Activated CD8-positive, alpha-beta memory T cell treated with anti-CD3 and anti-CD28 coated beads, Interleukin-2, amount 10 ng/mL, durations not matched to agents 7 days and 5 days (primary cell): Measurements from ENCODE around the gene HSD17B2. TPM values are rescaled to one million over a fixed set of nuclear protein-coding genes. Genes with fewer than 3 reads are reported as not detected.
"Not testable (repeated sequence)": the region's sequence is repeated elsewhere in the genome, so short reads cannot be mapped to it uniquely, and the experiment has no call there.

Source experiments
- ATAC-seq: fragments of 150-1000 bp; cut with Tn5 transposase; one replicate; pipeline ENCODE4 v1.10.0; 2021; ENCODE audit warnings: moderate library complexity
- CTCF ChIA-PET: fragments of 350-600 bp; sonication (Branson Sonifier 250); formaldehyde crosslinking; loops from one replicate; lab custom pipeline; 2021; ENCODE audit warnings: antibody characterized with exemption; lab: Charles Lee
- DNase-seq: peaks from one replicate; pipeline ENCODE4 v3.0.0-alpha.2; 2020
- H3K27ac Mint-ChIP-seq: one replicate; pipeline ENCODE4 v1.8.0; 2021; ENCODE audit warnings: mild to moderate bottlenecking, mixed read lengths
- H3K27me3 Mint-ChIP-seq: one replicate; pipeline ENCODE4 v1.8.0; 2021; ENCODE audit warnings: mixed read lengths
- H3K36me3 Mint-ChIP-seq: one replicate; pipeline ENCODE4 v1.8.0; 2021; ENCODE audit warnings: mild to moderate bottlenecking, mixed read lengths
- H3K4me1 Mint-ChIP-seq: one replicate; pipeline ENCODE4 v1.8.0; 2021; ENCODE audit warnings: mixed read lengths
- H3K4me3 Mint-ChIP-seq: one replicate; pipeline ENCODE4 v1.8.0; 2021; ENCODE audit warnings: mild to moderate bottlenecking, moderate library complexity, mixed read lengths
- H3K9me3 Mint-ChIP-seq: one replicate; pipeline ENCODE4 v1.8.0; 2022; ENCODE audit warnings: low read depth, mixed read lengths
- total RNA-seq, 2 experiments: library from RNA; stranded (reverse); gene quantifications; one replicate each; pipeline ENCODE4 v1.2.3, GENCODE V29; 2021

Gene HSD17B2
- total RNA-seq, 2 experiments from 2014 or later: not detected

DNA sequence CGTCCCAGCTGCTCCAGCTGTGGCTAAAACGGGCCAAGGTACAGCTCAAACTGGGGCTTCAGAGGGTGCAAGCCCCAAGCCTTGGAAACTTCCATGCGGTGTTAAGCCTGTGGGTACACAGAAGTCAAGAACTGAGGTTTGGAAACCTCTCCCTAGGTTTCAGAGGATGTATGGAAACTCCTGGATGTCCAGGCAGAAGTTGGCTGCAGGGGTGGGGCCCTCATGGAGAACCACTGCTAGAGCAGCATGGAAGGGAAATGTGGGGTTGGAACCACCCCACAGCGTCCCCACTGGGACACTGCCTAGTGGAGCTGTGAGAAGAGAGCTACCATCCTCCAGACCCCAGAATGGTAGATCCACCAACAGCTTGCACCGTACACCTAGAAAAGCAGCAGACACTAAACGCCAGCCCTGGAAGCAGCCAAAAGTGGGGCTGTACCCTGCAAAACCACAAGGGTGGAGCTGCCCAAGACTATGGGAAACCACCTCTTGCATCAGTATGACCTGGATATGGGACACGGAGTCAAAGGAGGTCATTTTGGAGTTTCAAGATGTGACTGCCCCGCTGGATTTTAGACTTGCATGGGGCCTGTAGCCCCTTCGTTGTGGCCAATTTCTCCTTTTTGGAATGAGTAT lies 26.0 kb upstream of the HSD17B2 start:
- peaks cover 4% of the 10 kb centered on the region for H3K27me3 Mint-ChIP-seq

DNA sequence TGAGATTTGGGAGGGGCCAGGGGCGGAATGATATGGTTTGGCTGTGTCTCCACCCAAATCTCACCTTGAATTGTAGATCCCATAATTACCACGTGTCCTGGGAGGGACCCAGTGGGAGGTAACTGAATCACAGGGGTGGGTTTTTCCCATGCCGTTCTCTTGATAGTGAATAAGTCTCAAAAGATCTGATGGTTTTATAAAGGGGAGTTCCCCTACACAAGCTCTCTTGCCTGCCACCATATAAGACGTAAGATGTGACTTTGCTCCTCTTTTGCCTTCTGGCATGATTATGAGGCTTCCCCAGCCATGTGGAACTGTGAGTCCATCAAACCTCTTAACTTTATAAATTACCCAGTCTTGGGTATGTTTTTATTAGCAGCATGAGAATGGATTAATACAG lies 25.3 kb upstream of the HSD17B2 start:
- peaks cover 34% of the 10 kb centered on the region for H3K36me3 Mint-ChIP-seq
- H3K4me3 Mint-ChIP-seq, CTCF ChIA-PET, H3K27me3 Mint-ChIP-seq, DNase-seq, H3K27ac Mint-ChIP-seq, ATAC-seq: not testable (repeated sequence)
- H3K9me3 Mint-ChIP-seq: peaks cover 12% of the 10 kb centered on the region
- peaks cover 15% of the 10 kb centered on the region for H3K4me1 Mint-ChIP-seq

More for the DNA sequence above, 26.0 kb upstream of the HSD17B2 start:
- CTCF ChIA-PET: no interaction called here
- Mint-ChIP-seq H3K36me3 (peaks cover 38% of the 10 kb centered on the region), H3K4me1 (peaks cover 15% of the 10 kb centered on the region), H3K27ac (no peak overlapping the region), H3K9me3 (peaks cover 12% of the 10 kb centered on the region), H3K4me3 (no peak overlapping the region)
- no peak for DNase-seq
- ATAC-seq: no peak

DNA sequence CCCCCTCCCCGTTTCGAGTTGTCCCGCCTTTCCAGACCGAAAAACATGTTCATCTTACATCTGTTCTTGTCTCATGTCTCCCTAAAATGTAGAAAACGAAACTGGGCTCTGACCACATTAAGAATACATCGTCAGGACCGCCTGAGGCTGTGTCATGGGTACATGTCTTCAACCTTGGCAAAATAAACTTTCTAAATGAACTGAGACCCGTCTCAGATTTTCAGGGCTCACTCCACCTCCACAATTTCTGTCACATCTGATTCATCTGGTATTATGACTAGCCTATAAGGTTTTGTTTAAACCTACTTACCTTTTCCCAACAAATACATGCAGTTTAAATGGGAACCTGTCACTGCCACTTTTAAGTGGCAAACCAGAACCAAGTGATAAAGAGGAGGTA lies 24.4 kb upstream of the HSD17B2 start:
- no peak for ATAC-seq
- H3K27ac Mint-ChIP-seq: peak overlapping the region; percentile 68
- peaks cover 10% of the 10 kb centered on the region for H3K27me3 Mint-ChIP-seq
- peaks cover 34% of the 10 kb centered on the region for H3K36me3 Mint-ChIP-seq
- H3K4me1 Mint-ChIP-seq: peaks cover 15% of the 10 kb centered on the region
- CTCF ChIA-PET: interaction anchor here (1.0 to 1.6 kb wide), 2 partner anchors 14 to 159 kb away, joined by 3 to 5 read pairs; partner anchors contain the start of gene MPHOSPH6
- no peak for DNase-seq
- H3K4me3 Mint-ChIP-seq: peak overlapping the region; percentile 85
- peaks cover 12% of the 10 kb centered on the region for H3K9me3 Mint-ChIP-seq

DNA sequence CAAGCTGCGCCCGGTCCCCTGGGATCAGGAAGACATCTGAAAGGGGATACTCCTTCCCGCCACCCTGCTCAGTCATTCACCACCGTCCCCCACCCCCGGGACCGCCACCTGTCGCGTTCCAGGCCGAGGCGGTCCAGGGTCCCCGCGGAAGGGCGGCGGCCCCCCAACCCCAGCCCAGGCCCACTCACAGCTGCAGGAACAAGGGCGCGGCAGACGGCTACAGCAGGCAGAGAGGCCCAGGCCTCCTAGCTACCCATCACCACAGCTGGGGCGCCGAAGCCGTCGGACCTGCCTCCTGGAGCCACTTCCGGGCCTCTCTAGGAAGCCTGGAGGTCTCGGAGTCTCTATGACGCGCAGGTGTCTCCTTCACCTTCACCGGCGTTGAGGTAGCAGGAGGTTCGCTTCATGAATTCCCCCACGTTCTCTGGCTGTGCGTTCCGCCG lies 23.8 kb upstream of the HSD17B2 start, which contains the start of gene SDR42E1:
Gene SDR42E1 (minus strand): TSS at position 272 of the 443 bp plus-strand sequence. CDS start 10,612 bp downstream, outside the sequence.
- Mint-ChIP-seq H3K4me1 (peaks cover 15% of the 10 kb centered on the region), H3K9me3 (peaks cover 12% of the 10 kb centered on the region), H3K4me3 (peak within 1 kb of the TSS; percentile 85), H3K36me3 (peaks cover 33% of the 10 kb centered on the region), H3K27me3 (peaks cover 13% of the 10 kb centered on the region), H3K27ac (peak within 1 kb of the TSS; percentile 68)
- ATAC-seq (peak; percentile 92), DNase-seq (peak; percentile 78)
- CTCF ChIA-PET: interaction anchor here (1.0 to 1.6 kb wide), 2 partner anchors 14 to 159 kb away, joined by 3 to 5 read pairs; partner anchors contain the start of gene MPHOSPH6

DNA sequence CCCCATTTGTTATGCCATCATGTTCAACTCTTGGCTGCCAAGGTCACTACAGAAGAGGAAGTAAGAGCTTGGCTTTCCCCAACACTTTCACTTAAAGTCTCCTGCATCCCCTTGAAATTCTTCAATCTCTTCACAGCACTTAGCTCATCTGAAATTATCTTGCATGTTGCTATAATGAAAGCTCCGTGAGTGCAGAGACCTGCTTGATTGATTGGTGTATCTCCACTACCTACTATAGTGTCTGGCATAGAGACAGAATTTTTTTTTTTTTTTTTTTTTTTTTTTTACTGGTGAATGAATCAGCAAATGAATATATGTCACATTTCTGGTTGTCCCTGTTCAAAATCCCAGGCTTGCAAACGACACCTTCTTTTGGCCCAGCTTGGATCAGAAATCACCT lies 21.9 kb upstream of the HSD17B2 start:
- Mint-ChIP-seq H3K9me3 (peaks cover 9% of the 10 kb centered on the region), H3K36me3 (peaks cover 26% of the 10 kb centered on the region), H3K27me3 (peaks cover 20% of the 10 kb centered on the region), H3K27ac (no peak overlapping the region), H3K4me3 (no peak overlapping the region), H3K4me1 (peaks cover 15% of the 10 kb centered on the region)
- ATAC-seq (no peak), DNase-seq (no peak)
- CTCF ChIA-PET: no interaction called here

DNA sequence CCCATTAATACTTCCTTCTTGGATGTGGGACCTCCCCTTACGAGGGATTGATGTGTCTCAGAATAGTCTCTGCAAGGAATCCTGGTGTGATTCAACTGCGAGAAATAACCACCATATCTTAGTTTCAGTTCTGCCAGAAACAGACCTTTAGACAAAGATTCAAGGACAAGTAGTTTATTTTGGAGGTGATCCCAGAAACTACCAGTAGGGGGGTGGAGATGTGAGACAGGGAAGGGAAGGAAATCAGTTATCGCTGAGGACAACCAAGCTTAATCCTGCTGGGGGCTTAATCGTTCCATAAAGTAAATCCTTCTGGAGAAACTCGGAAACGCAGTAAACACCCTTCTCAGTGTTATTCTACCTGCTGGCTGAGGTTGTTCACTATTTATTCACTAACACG lies 18.8 kb upstream of the HSD17B2 start:
- ATAC-seq (no peak), DNase-seq (no peak)
- Mint-ChIP-seq H3K4me3 (no peak overlapping the region), H3K9me3 (no peaks in the 10 kb centered on the region), H3K27ac (no peak overlapping the region), H3K27me3 (peaks cover 36% of the 10 kb centered on the region), H3K36me3 (peaks cover 2% of the 10 kb centered on the region), H3K4me1 (peaks cover 5% of the 10 kb centered on the region)
- CTCF ChIA-PET: interaction anchor here (1.0 kb wide), 1 partner anchor 30 kb away, joined by 3 read pairs; no protein-coding TSS in a partner anchor

DNA sequence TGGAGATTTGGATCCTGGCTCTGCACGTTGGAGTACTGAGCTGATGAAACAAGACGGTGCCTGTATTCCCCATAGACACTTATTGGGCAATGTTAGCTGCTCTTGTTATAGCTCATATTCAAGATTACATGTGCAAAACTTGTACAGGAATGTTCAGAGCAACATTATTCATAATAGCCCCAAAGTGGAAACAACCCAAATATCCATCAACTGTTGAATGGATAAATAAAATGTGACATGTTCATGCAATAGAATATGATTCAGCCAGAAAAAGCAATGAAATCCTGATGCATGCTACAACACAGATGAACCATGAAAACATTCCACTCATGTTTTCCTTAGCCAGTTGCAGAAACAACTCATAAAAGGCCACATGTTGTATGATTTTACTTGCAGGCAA lies 18.1 kb upstream of the HSD17B2 start:
- Mint-ChIP-seq H3K4me3 (no peak overlapping the region), H3K27me3 (peaks cover 37% of the 10 kb centered on the region), H3K27ac (no peak overlapping the region), H3K36me3 (no peaks in the 10 kb centered on the region), H3K9me3 (no peaks in the 10 kb centered on the region), H3K4me1 (no peaks in the 10 kb centered on the region)
- DNase-seq (no peak), ATAC-seq (no peak)
- CTCF ChIA-PET: interaction anchor here (1.0 kb wide), 1 partner anchor 31 kb away, joined by 3 read pairs; no protein-coding TSS in a partner anchor

DNA sequence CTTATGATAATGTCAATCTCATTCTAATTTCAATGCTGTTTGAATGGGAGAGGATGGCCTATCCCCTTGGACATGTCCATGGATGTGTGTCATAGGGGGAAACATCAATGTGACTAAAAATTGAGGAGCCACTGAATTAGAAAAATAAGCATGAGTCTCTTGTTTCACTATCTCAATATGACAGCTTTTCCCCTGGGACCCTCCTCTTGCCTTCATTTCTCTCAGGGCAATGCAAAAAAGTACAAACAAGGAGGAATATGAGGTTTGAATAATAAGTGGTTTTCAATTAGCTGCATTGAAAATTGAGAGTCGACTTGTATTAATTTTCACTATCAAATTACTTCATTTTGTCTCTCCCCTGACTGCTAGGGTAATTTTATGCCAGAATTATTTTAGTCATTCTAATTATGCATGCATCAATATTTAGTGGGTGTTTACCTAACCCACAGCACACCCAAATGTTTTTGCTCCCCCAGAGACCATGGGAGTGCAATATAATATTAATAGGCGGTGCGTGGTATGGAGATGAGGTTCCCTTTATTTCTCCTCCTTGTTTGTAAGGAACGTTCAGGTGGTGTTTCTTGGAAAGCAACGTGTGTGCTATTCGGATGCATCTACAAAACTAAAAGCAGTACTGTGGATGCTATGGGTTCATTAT lies 17.0 kb upstream of the HSD17B2 start:
- Mint-ChIP-seq H3K27ac (no peak overlapping the region), H3K9me3 (no peaks in the 10 kb centered on the region), H3K27me3 (peaks cover 34% of the 10 kb centered on the region)

DNA sequence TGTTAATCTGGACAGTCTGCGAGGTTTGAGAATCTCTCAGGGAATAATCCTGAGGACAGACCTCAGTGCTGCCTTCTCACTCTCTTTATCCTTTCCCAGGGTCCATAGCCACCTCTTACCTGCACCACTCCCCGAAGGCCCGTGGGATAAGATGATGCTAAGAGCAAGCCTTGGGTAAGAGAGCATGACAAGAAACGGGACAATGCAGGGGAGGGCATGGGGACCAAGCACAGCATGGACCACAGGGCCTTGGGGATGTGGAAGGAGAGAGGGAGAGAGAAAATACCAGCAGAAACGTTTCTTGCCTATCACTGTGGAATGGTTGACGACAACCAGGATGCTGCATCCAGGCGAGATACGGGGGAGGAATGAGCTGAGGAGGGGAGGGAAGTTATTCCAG lies 15.5 kb upstream of the HSD17B2 start:
- Mint-ChIP-seq H3K4me1 (no peaks in the 10 kb centered on the region), H3K27ac (no peak overlapping the region), H3K9me3 (no peaks in the 10 kb centered on the region), H3K36me3 (no peaks in the 10 kb centered on the region), H3K4me3 (no peak overlapping the region), H3K27me3 (peaks cover 47% of the 10 kb centered on the region)
- no peak for DNase-seq
- ATAC-seq: no peak
- CTCF ChIA-PET: no interaction called here

More for the DNA sequence above, 17.0 kb upstream of the HSD17B2 start:
- H3K4me3 Mint-ChIP-seq: no peak overlapping the region
- DNase-seq (no peak), ATAC-seq (no peak)
- CTCF ChIA-PET: no interaction called here
- no peaks in the 10 kb centered on the region for H3K36me3 Mint-ChIP-seq
- H3K4me1 Mint-ChIP-seq: no peaks in the 10 kb centered on the region

DNA sequence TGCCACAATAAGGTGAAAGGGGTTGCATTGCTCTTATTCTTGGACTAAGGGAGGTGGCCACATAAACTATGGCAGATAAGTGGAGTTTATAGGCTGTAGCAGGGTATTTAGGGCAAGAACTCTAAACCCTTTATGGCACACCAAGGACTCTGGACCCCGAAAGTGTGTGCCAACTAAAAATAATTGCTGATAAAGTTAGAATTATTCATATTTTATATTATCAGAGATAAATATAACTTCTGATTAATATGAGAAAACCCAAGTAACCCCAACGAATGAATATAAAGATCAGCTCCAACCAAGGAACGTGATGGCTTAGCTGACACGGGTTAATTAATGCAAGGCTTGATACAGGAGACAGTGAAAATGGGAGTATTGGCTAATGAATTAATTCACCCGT lies 15.0 kb upstream of the HSD17B2 start:
- no peak for ATAC-seq
- no peak for DNase-seq
- H3K4me3 Mint-ChIP-seq: no peak overlapping the region
- H3K9me3 Mint-ChIP-seq: no peaks in the 10 kb centered on the region
- H3K36me3 Mint-ChIP-seq: no peaks in the 10 kb centered on the region
- no peak overlapping the region for H3K27ac Mint-ChIP-seq
- H3K27me3 Mint-ChIP-seq: peaks cover 45% of the 10 kb centered on the region
- CTCF ChIA-PET: no interaction called here
- H3K4me1 Mint-ChIP-seq: no peaks in the 10 kb centered on the region

DNA sequence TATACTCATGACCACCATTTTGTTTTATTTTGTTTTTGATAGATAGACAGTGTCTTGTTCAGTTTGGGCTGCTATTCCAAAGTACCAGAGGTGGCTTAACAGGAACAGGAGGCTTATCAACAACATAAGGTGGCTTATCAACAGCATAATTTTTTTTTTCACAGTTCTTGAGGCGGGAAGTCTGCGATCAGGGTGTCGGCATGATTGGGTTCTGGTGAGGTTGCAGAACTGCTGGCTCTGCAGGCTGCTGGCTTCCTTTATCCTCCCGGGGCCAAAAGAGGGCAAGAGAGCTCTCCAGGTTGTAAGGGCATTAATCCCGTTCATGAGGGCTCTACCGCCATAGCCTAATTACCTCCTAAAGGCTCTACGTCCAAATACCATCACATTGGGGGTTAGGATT lies 11.8 kb upstream of the HSD17B2 start:
- Mint-ChIP-seq H3K9me3 (no peaks in the 10 kb centered on the region), H3K4me1 (no peaks in the 10 kb centered on the region), H3K4me3 (no peak overlapping the region), H3K27ac (no peak overlapping the region), H3K27me3 (peaks cover 37% of the 10 kb centered on the region), H3K36me3 (no peaks in the 10 kb centered on the region)
- DNase-seq (no peak), ATAC-seq (no peak)
- CTCF ChIA-PET: no interaction called here

DNA sequence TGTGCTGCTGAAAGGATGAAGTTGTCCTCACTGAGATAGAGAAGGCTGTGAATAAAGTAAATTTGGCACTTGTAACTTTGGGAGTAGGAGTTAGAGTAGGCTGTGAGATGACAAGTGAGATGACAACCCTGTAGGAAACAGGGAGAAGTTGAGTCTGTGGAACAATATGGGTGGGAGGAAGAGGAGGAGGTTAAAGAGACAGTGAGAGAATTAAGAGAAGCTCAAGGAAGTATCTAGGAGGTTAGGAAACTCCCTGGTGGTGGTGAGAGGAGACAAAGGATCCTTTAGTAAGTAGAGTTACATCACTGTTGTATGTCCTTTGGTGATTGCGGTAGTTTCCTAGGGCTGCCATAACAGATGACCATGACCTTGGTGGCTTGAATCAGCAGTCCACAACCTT lies 10.7 kb upstream of the HSD17B2 start:
- DNase-seq (no peak), ATAC-seq (no peak)
- no peak overlapping the region for H3K4me3 Mint-ChIP-seq
- no peak overlapping the region for H3K27ac Mint-ChIP-seq
- no peaks in the 10 kb centered on the region for H3K9me3 Mint-ChIP-seq
- H3K27me3 Mint-ChIP-seq: peaks cover 28% of the 10 kb centered on the region
- H3K4me1 Mint-ChIP-seq: no peaks in the 10 kb centered on the region
- CTCF ChIA-PET: no interaction called here
- no peaks in the 10 kb centered on the region for H3K36me3 Mint-ChIP-seq

DNA sequence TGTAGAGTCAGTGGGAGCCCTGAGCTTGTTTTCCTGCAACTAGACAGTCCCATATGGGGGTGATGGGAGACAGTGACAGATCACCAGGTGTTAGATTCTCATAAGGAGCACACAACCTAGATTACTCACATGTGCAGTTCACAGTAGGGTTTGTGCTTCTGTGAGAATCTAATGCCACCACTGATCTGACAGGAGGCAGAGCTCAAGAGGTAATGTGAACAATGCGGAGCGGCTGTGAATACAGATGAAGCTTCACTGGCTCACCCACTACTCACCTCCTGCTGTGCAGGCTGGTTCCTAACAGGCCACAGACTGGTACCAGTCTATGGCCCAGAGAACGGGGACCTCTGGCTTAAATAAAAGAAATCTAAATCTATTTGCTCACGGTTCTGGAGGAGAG lies 10.2 kb upstream of the HSD17B2 start:
- no peaks in the 10 kb centered on the region for H3K9me3 Mint-ChIP-seq
- H3K36me3 Mint-ChIP-seq: no peaks in the 10 kb centered on the region
- CTCF ChIA-PET: no interaction called here
- no peaks in the 10 kb centered on the region for H3K4me1 Mint-ChIP-seq
- ATAC-seq (no peak), DNase-seq (no peak)
- no peak overlapping the region for H3K27ac Mint-ChIP-seq
- H3K4me3 Mint-ChIP-seq: no peak overlapping the region
- H3K27me3 Mint-ChIP-seq: peaks cover 24% of the 10 kb centered on the region

DNA sequence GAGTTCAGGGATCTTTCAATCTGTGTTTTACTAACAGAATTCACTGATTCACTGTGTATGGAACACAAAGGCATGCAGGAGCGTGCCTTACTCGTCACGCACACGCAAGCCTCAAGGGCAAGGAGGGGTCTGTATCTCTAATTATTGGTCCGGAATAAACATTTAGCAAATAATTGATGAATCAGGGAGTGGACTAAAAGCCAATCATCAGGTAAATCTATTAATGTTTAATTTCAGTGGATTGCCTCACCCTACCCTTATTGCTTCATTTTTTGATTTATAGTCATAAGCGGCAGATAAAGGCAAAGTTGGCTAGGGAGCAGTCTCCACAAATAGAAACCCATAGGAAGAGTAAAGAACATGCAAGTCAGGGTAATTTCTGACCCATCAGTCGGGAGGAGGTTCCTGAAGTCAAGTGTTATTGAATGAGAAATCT lies 7.4 kb upstream of the HSD17B2 start:
- Mint-ChIP-seq H3K27ac (no peak overlapping the region), H3K4me3 (no peak overlapping the region), H3K4me1 (no peaks in the 10 kb centered on the region), H3K36me3 (no peaks in the 10 kb centered on the region), H3K27me3 (peaks cover 20% of the 10 kb centered on the region), H3K9me3 (no peaks in the 10 kb centered on the region)
- ATAC-seq: no peak
- CTCF ChIA-PET: no interaction called here
- no peak for DNase-seq
